HG02678 (cell line): ENCODE results near the gene TXNIP.

Source experiments
- ATAC-seq: cut with Tn5 transposase; IDR thresholded peaks from one replicate; pipeline ENCODE4 v1.9.1; 2021; ENCODE audit warnings: mild to moderate bottlenecking, moderate library complexity; ENCODE audit not compliant: unreplicated experiment

The TXNIP gene

GRCh38 chr1:146012703-146013558, 16.6 kb upstream of the TXNIP start:
- no peak for ATAC-seq

- ATAC-seq = no peak
Observed at GRCh38 chr1:146010126-146010738, 13.9 kb upstream of the TXNIP start.

GRCh38 chr1:146007489-146008133, 11.2 kb upstream of the TXNIP start:
- ATAC-seq = no peak

- ATAC-seq = no peak
Observed at GRCh38 chr1:146001709-146002108, 5.3 kb upstream of the TXNIP start.

GRCh38 chr1:145999321-146000024, 3.1 kb upstream of the TXNIP start:
- ATAC-seq = no peak

GRCh38 chr1:145997718-145998023, 1.3 kb upstream of the TXNIP start:
- no peak for ATAC-seq

GRCh38 chr1:145997016-145997717, 788 bp upstream of the TXNIP start:
- peak; percentile 42 for ATAC-seq

- ATAC-seq = no peak
Observed at GRCh38 chr1:145995964-145996432, 381 bp downstream of the TXNIP start.

- ATAC-seq = no peak
Observed at GRCh38 chr1:145995148-145995881, 1.1 kb downstream of the TXNIP start.

- ATAC-seq = no peak
Observed at GRCh38 chr1:145994391-145995120, 1.8 kb downstream of the TXNIP start.

GRCh38 chr1:145993618-145994390, 2.6 kb downstream of the TXNIP start:
- no peak for ATAC-seq

- ATAC-seq = no peak
Observed at GRCh38 chr1:145992958-145993617, 3.3 kb downstream of the TXNIP start.

GRCh38 chr1:145992502-145992936, 3.9 kb downstream of the TXNIP start:
- no peak for ATAC-seq

GRCh38 chr1:145991735-145992412, 4.5 kb downstream of the TXNIP start:
- ATAC-seq = no peak

- ATAC-seq = no peak
Observed at GRCh38 chr1:145990249-145990855, 6.0 kb downstream of the TXNIP start.

- ATAC-seq = no peak
Observed at GRCh38 chr1:145988773-145989172, 7.6 kb downstream of the TXNIP start.

- no peak for ATAC-seq
Observed at GRCh38 chr1:145987926-145988325, 8.5 kb downstream of the TXNIP start.
